NCI-H446 (cell line): ENCODE data around the gene CHI3L1.

Source experiments
- DNase-seq, 2 experiments: peaks; one replicate each; lab custom pipeline; 2025; lab: John Stamatoyannopoulos, UW

The CHI3L1 gene

DNA sequence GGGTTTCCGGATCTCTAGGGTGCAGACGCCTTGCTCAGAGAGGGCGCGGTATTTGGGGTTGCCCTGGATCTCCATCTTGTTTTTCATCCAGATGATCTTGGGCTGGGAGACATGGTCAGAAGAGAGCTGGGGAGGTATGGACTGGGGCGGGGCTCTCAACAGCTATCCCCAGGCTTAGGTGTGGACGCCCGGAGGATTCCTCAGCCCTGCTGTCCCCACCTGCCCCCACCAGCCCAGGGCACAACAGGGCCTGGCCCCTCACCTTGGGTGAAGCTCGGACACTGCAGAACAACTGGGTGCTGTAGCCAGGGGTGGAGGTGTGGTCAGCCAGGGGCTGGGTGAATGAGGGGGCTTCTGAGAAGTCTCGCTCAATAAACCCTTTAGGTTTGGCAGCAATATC lies 17.5 kb downstream of the CHI3L1 start:
- no peak for DNase-seq

DNA sequence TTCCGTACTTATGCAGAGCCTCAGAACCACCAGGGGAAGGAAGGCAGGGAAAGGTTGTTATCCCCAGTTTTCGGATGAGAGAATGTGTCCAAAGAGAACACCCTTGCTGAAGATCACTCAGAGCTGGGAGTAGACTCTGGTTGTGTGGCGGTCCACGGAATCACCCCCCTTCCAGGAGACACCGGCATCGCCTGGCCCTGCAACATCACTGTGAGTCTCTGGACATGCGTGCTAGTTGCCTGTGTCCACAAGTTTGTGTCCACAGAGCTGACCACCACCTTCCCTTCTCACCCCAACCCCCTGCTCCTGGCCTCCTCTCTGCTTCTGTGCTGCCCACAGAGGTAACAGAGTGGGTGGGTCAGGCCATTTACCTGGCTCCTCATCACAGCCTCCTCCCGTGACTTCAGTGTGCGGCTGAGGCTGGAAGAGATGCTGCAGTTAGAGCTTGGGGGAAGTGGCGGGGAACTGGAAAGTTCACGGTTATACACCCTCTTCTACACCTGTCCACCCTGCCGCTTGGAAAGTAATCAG lies 18.2 kb downstream of the CHI3L1 start:
- DNase-seq, result no peak

DNA sequence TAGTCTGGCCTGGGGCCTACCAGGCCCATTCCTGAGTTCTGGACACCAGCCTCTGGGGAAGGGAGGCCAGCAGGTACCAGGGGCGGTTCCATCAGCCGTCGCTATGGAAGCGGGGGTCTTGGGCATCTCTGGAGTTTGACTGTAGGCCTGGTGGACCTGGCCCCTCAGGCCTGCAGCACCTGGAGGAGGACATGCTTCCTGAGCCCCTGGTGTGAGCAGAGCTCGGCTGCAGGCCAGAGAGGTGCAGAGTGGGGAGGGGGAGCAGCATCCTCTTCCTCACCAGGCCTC lies 18.6 kb downstream of the CHI3L1 start:
- no peak for DNase-seq

- DNase-seq, result no peak
These were observed 19.2 kb downstream of the CHI3L1 start for GRCh38 chr1:203167026-203167912.

DNA sequence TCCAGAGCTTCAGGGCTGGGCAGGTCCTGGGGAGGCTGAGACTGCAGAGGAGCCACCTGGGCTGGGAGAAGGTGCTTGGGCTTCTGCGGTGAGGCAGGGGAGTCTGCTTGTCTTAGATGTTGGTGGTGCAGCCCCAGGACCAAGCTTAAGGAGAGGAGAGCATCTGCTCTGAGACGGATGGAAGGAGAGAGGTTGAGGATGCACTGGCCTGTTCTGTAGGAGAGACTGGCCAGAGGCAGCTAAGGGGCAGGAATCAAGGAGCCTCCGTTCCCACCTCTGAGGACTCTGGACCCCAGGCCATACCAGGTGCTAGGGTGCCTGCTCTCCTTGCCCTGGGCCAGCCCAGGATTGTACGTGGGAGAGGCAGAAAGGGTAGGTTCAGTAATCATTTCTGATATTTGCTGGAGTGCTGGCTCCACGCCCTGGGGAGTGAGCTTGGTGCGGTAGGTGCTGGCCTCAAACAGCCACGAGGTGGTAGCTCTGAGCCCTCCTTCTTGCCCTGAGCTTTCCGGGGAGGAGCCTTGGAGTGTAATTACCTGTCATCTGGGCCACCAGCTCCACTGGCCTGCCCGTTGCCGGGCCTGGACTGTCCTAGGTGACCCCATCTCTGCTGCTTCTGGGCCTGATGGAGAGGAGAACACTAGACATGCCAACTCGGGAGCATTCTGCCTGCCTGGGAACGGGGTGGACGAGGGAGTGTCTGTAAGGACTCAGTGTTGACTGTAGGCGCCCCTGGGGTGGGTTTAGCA lies 20.1 kb downstream of the CHI3L1 start:
- no peak for DNase-seq

DNA sequence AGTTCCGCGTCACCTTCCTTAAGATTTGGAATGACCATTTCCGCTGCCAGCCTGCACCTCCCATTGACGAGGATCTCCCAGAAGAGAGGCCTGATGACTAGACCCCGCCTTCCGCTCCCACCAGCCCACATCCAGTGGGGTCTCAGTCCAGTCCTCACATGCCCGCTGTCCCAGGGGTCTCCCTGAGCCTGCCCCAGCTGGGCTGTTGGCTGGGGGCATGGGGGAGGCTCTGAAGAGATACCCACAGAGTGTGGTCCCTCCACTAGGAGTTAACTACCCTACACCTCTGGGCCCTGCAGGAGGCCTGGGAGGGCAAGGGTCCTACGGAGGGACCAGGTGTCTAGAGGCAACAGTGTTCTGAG lies 20.7 kb downstream of the CHI3L1 start:
- no peak for DNase-seq

DNA sequence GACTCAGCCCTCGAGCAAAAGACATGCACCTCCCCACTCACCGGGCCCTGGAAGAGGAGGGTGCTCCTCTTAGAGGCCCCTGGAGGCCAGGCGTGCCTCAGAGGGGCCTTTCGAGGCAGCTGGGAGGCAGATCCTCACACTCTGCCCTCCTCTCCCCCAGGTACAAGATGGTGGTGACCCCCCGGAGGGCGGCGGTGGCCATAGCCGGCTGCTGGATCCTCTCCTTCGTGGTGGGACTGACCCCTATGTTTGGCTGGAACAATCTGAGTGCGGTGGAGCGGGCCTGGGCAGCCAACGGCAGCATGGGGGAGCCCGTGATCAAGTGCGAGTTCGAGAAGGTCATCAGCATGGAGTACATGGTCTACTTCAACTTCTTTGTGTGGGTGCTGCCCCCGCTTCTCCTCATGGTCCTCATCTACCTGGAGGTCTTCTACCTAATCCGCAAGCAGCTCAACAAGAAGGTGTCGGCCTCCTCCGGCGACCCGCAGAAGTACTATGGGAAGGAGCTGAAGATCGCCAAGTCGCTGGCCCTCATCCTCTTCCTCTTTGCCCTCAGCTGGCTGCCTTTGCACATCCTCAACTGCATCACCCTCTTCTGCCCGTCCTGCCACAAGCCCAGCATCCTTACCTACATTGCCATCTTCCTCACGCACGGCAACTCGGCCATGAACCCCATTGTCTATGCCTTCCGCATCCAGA lies 21.3 kb downstream of the CHI3L1 start:
- no peak for DNase-seq

GRCh38 chr1:203163891-203164635 lies 22.4 kb downstream of the CHI3L1 start:
- DNase-seq, result no peak

- no peak for DNase-seq
These were observed 24.1 kb downstream of the CHI3L1 start for GRCh38 chr1:203162403-203162802.

- DNase-seq, result no peak
These were observed 24.8 kb downstream of the CHI3L1 start for GRCh38 chr1:203161703-203162102.

GRCh38 chr1:203161175-203161574 lies 25.3 kb downstream of the CHI3L1 start:
- DNase-seq, result no peak

DNA sequence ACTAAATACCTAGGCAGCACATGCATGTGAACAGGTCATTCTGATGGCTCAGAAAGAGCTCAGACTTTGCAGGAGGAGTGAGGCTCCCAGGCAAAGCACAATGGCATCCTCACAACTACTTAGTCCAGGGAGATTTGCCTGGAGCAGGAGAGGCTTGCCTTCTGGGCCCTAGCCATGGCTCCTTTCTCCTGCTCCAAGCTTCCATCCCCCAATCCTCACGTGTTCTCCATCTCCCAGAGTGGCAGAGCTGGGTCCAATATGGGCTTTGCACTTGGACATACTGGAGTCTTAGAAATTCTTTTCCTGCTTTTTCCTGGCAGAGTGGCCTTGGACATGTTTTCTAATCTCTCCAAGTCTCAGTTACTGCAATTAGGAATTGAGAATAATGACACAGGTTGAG lies 26.7 kb downstream of the CHI3L1 start:
- DNase-seq, result no peak

DNA sequence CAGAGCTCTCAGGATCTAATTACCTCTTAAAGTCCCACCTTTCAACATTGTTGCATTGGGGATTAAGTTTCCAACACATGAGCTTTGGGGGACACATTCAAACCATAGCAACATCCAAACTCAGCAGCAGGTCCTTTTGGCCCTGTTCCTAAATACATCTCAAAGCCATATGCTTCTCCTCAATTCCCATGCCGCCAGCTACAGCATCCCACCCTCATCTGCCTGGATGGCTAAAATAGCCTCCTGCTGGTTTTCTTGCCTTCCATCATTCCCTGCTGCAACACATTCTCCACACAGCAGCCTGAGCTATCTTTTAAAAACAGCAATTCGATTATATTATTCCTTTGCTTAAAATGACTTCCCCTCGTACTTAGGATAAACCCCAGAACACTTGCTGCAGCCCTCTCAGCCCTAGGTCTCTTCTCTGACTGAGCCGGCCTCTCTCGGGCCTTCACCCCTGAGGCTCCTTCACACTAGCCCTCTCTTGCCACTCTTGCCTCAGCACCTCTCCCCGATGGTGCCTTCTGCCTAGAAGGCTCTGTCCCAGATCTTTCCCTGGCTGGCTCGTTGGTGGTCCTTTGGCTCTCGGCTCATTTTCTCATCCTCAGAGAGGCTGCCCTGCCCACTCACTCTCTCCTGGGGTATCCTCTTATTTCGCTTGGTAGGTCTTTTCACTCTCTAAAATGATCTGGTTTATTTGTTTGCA lies 27.4 kb downstream of the CHI3L1 start:
- DNase-seq, result peak in 1 of 2 experiments; percentile 65

GRCh38 chr1:203158423-203158822 lies 28.1 kb downstream of the CHI3L1 start:
- no peak for DNase-seq

DNA sequence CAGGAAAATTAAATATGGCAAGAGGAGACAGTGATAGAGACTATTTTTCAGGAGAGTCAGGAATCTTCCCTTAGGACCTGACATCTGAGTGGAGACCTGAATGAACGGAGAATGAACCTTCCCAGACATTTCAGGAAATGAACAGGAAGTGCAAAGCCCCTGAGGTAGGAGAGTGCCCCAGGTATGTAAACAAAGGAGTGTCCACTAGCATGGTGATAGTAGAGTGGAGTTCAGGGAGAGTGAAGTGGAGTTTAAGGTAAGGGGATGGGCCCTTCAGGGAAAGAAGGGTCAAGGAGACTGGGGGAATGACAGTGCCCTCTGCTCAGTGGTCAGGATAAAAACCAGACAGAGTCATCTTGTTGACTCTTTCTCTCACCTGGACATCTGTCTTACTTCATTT lies 30.2 kb downstream of the CHI3L1 start:
- DNase-seq, result no peak

DNA sequence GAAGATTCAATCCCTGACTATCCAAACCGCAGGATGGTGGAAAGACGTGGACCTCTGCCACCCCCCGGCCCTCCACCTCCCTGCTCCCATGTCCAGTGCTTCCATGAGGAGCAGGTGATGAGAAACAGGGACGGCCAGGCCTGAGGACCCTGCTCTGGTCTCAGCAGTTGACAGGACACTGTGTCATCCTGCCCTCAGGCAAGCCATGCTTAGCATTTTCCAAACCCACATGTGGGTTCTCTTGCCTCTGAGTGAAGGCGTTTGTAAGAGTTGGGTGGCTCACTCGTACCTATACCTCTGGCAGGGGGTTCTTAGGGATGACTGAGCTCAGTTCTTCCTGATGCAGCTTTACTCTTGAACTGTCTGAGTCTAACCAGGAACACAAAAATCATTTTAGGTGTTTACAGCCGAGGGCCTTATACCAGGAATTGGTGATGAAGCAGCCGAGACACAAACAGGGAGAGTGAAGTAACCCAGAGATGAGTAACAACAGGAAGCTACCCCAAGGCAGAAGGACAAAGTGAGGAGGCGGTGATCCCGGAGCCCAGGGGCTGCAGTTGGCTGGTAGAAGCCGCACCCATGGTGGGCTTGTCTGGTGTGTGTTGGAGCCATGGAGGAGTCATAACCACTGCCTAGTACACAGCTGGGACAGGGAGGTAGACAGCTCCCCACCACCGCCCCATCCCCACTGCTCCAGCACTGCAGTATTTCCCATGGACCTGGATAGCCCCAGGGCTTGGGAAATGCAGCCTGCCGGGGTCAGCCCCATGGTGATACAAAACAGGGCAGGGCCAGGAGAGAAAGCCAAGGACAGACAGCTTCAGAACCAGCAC lies 32.3 kb downstream of the CHI3L1 start:
- no peak for DNase-seq

- DNase-seq, result no peak
These were observed 33.2 kb downstream of the CHI3L1 start for GRCh38 chr1:203153051-203153988.

DNA sequence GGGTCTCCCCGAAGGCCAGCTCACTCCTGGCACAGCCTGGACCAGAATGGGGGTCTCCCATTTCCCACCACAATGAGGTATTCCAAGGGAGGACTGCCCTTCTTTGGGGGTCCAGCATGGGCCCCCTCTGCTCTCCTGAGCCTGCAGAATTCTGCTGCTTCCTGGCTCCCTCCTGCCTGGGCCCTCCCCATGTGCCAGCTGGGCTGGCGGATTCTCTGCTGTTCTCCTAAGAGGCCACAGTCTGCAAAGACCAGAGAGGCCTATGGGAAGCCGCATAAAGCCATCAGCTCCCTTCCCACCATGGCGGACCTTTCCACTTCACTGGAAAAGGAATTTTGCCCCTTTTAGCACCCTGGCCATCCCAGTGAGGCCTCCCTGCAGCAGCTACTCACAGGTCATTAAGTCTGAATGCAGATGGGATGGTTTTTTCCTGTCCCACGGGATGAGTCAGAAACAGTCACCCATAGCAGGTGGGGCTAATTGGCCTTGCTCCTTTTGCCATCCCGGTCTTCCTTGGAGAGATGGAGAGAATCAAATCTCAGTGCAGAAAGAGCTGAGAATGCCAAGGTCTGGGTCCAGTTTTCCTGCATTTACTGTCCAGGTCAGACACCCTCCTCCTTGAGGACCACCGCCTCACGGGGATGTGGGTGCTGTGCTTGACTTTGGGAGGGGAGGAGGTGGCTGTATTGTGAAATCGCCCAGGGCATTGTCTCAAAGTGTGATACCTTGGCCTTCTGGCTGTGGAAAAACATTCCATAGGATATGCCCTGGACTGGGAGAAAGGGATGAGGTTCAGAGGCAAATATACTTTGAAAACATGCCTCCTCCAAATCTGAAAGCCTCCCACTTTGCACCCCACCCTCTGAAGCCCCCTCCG lies 34.1 kb downstream of the CHI3L1 start:
- peak in 1 of 2 experiments; percentile 48 for DNase-seq
